ENCODE measurements around the gene ZNF800.
A peak's percentile ranks its signal among the peaks of the same experiment; 100 is the strongest.

Gene ZNF800

DNA sequence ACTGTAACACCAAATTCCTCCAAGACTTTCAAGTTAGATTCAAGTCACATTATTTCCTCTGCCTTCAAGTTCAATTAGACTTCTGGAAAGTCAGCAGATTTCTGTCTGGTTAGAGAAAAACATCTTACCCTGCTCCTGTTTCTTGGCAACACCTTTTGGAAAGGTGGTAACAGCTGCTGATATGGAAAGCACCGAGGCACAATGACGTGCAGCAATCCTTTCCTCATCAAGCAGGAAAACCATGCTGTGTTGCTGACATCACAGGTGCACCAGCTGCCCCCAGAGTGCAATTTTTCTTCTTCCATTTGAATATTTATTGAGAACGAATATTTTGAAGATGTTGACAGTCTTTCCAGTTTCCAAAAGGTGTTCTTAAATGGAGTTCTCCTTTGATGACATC lies 41.9 kb downstream of the ZNF800 start:
- H3K36me3 ChIP-seq (ENCODE audit: control insufficient read depth, insufficient read depth, low read length): no peaks in the 10 kb centered on the region
- H3K4me3 ChIP-seq (ENCODE audit: insufficient read depth, low read depth, low read length): no peak overlapping the region
- no peaks in the 10 kb centered on the region for H3K4me1 ChIP-seq (ENCODE audit: control insufficient read depth, insufficient read depth, low read length)
- H3K27me3 ChIP-seq (ENCODE audit: control insufficient read depth, insufficient read depth, low read length, poor library complexity, severe bottlenecking): peaks cover 51% of the 10 kb centered on the region
- WGBS, 2 experiments: 78 to 83% methylated on average over 3 of the region's 3 CpGs
- H3K9me3 ChIP-seq (ENCODE audit: control insufficient read depth, low read length): no peaks in the 10 kb centered on the region
- H3K27ac ChIP-seq (ENCODE audit: insufficient read depth, low read depth, low read length, poor library complexity, severe bottlenecking): no peak overlapping the region

DNA sequence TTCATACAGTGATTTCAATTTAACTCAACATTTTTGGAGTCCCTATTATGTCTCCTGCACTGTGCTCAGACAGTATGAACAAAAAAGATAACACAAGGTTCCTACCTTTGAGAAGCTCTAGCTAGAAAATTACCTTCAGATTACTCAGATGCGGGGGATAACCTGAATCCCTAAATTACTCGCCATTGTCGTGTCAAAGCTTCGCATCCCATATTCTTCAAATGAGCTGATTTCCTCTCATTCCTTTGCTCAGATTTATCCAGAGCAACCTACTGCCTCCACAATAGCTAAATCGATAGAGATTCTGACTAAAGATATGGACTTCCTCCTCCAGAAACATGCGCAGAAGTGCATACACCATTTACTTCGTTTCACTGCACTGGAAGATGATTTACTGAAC lies 42.6 kb downstream of the ZNF800 start:
- H3K9me3 ChIP-seq (ENCODE audit: control insufficient read depth, low read length): no peaks in the 10 kb centered on the region
- H3K4me1 ChIP-seq (ENCODE audit: control insufficient read depth, insufficient read depth, low read length): no peaks in the 10 kb centered on the region
- H3K4me3 ChIP-seq (ENCODE audit: insufficient read depth, low read depth, low read length): no peak overlapping the region
- peaks cover 51% of the 10 kb centered on the region for H3K27me3 ChIP-seq (ENCODE audit: control insufficient read depth, insufficient read depth, low read length, poor library complexity, severe bottlenecking)
- WGBS, 2 experiments: 93 to 94% methylated on average over 7 of the region's 7 CpGs
- no peak overlapping the region for H3K27ac ChIP-seq (ENCODE audit: insufficient read depth, low read depth, low read length, poor library complexity, severe bottlenecking)
- H3K36me3 ChIP-seq (ENCODE audit: control insufficient read depth, insufficient read depth, low read length): no peaks in the 10 kb centered on the region

DNA sequence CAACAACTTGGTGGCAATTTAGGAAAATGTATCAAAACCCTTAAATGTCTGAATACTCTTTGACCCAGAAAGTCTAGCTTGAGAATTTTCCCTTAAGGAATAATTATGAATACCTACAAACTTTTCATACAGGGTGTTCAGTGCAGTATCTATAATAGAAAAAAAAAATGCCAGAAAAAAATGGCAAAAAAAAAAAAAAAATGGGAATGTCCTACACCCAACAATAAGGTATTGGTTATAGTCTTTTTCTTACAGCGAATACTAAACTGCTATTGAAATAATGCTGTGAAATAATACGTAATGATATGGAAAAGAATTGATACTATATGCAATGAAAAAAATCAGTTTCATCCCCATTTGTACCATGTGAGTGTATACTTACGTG lies 44.3 kb downstream of the ZNF800 start:
- H3K4me3 ChIP-seq (ENCODE audit: insufficient read depth, low read depth, low read length): peak overlapping the region; percentile 10
- no peak overlapping the region for H3K27ac ChIP-seq (ENCODE audit: insufficient read depth, low read depth, low read length, poor library complexity, severe bottlenecking)
- H3K9me3 ChIP-seq (ENCODE audit: control insufficient read depth, low read length): no peaks in the 10 kb centered on the region
- H3K27me3 ChIP-seq (ENCODE audit: control insufficient read depth, insufficient read depth, low read length, poor library complexity, severe bottlenecking): peaks cover 51% of the 10 kb centered on the region
- WGBS, 2 experiments: 95 to 100% methylated on average over 1 to 3 of the region's 3 CpGs
- H3K4me1 ChIP-seq (ENCODE audit: control insufficient read depth, insufficient read depth, low read length): no peaks in the 10 kb centered on the region
- no peaks in the 10 kb centered on the region for H3K36me3 ChIP-seq (ENCODE audit: control insufficient read depth, insufficient read depth, low read length)

- Histone ChIP-seq H3K4me1 (ENCODE audit: control insufficient read depth, insufficient read depth, low read length) (no peaks in the 10 kb centered on the region), H3K27ac (ENCODE audit: insufficient read depth, low read depth, low read length, poor library complexity, severe bottlenecking) (no peak overlapping the region), H3K4me3 (ENCODE audit: insufficient read depth, low read depth, low read length) (peak overlapping the region; percentile 10), H3K27me3 (ENCODE audit: control insufficient read depth, insufficient read depth, low read length, poor library complexity, severe bottlenecking) (peaks cover 51% of the 10 kb centered on the region), H3K9me3 (ENCODE audit: control insufficient read depth, low read length) (no peaks in the 10 kb centered on the region), H3K36me3 (ENCODE audit: control insufficient read depth, insufficient read depth, low read length) (no peaks in the 10 kb centered on the region)
- 5% methylated on average over 79 of the region's 79 CpGs for WGBS, 2 experiments
These were observed 44.8 kb downstream of the ZNF800 start for GRCh38 chr7:127347567-127348246.

DNA sequence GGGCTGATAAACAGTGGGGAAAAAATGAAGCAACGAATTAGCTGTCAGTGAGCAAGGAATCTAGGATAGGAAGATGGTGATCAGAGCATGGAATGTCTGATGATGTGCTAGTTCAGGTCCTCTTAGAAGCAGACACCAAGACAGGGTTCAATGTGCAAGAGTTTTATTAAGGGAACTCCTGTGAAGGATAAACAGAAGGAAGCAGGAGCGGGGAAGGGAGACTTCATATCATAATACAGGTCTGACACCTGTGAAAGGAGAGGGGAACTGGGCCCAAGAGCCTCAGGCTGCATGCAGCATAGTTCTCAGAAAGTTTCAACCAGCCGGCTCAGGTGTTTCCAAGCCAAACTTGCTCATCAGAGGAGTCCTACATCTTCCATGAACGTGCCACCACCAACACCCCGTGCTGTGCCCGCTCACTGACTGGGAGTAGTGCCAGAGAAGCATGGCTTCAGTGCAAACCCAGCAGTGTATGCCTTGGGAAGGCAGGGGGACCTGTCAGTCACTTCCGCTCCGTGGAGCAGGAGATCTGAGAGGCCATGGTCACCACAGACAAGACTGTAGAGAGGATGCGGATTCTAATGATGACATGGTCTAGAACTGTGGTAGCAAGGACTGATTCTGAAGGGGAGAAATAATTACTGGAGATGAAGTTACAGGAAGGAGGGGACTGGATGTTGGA lies 45.8 kb downstream of the ZNF800 start:
- no peaks in the 10 kb centered on the region for H3K9me3 ChIP-seq (ENCODE audit: control insufficient read depth, low read length)
- WGBS, 2 experiments: 88 to 90% methylated on average over 9 of the region's 9 CpGs
- no peaks in the 10 kb centered on the region for H3K36me3 ChIP-seq (ENCODE audit: control insufficient read depth, insufficient read depth, low read length)
- no peak overlapping the region for H3K4me3 ChIP-seq (ENCODE audit: insufficient read depth, low read depth, low read length)
- peaks cover 51% of the 10 kb centered on the region for H3K27me3 ChIP-seq (ENCODE audit: control insufficient read depth, insufficient read depth, low read length, poor library complexity, severe bottlenecking)
- H3K4me1 ChIP-seq (ENCODE audit: control insufficient read depth, insufficient read depth, low read length): no peaks in the 10 kb centered on the region
- no peak overlapping the region for H3K27ac ChIP-seq (ENCODE audit: insufficient read depth, low read depth, low read length, poor library complexity, severe bottlenecking)

- Histone ChIP-seq H3K27me3 (ENCODE audit: control insufficient read depth, insufficient read depth, low read length, poor library complexity, severe bottlenecking) (peaks cover 20% of the 10 kb centered on the region), H3K36me3 (ENCODE audit: control insufficient read depth, insufficient read depth, low read length) (no peaks in the 10 kb centered on the region), H3K4me3 (ENCODE audit: insufficient read depth, low read depth, low read length) (no peak overlapping the region), H3K9me3 (ENCODE audit: control insufficient read depth, low read length) (no peaks in the 10 kb centered on the region), H3K4me1 (ENCODE audit: control insufficient read depth, insufficient read depth, low read length) (no peaks in the 10 kb centered on the region), H3K27ac (ENCODE audit: insufficient read depth, low read depth, low read length, poor library complexity, severe bottlenecking) (no peak overlapping the region)
- 87 to 90% methylated on average over 1 of the region's 1 CpG for WGBS, 2 experiments
These were observed 49.9 kb downstream of the ZNF800 start for GRCh38 chr7:127342596-127342995.

GRCh38 chr7:127338122-127338521 lies 54.4 kb downstream of the ZNF800 start:
- Histone ChIP-seq H3K4me1 (ENCODE audit: control insufficient read depth, insufficient read depth, low read length) (no peaks in the 10 kb centered on the region), H3K36me3 (ENCODE audit: control insufficient read depth, insufficient read depth, low read length) (no peaks in the 10 kb centered on the region), H3K27me3 (ENCODE audit: control insufficient read depth, insufficient read depth, low read length, poor library complexity, severe bottlenecking) (no peaks in the 10 kb centered on the region), H3K27ac (ENCODE audit: insufficient read depth, low read depth, low read length, poor library complexity, severe bottlenecking) (no peak overlapping the region), H3K4me3 (ENCODE audit: insufficient read depth, low read depth, low read length) (no peak overlapping the region), H3K9me3 (ENCODE audit: control insufficient read depth, low read length) (no peaks in the 10 kb centered on the region)
- 91 to 100% methylated on average over 1 of the region's 1 CpG for WGBS, 2 experiments

- no peaks in the 10 kb centered on the region for H3K27me3 ChIP-seq (ENCODE audit: control insufficient read depth, insufficient read depth, low read length, poor library complexity, severe bottlenecking)
These were observed 54.9 kb downstream of the ZNF800 start for GRCh38 chr7:127337581-127337980.

DNA sequence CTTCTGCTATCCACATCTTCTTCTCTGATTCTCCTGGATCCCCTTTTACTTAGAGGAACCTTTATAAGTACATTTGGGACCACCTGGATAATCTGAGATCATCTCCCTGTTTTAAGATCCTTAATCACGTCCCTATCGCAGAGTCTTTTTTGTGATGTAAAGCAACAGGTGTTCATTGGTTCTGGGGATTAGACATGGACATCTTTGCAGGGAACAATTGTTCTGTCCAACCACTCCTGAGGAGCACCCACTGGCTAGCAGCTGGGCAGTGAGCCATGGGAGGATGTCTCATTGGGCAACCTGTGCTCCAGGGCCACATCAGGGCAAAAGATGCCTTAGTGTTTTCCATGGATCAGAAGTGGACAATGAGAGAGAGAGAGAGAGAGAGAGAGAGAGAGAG lies 56.0 kb downstream of the ZNF800 start:
- H3K27ac ChIP-seq (ENCODE audit: insufficient read depth, low read depth, low read length, poor library complexity, severe bottlenecking): no peak overlapping the region
- H3K36me3 ChIP-seq (ENCODE audit: control insufficient read depth, insufficient read depth, low read length): no peaks in the 10 kb centered on the region
- WGBS, 2 experiments: 94 to 100% methylated on average over 2 of the region's 2 CpGs
- H3K9me3 ChIP-seq (ENCODE audit: control insufficient read depth, low read length): no peaks in the 10 kb centered on the region
- H3K4me1 ChIP-seq (ENCODE audit: control insufficient read depth, insufficient read depth, low read length): no peaks in the 10 kb centered on the region
- no peak overlapping the region for H3K4me3 ChIP-seq (ENCODE audit: insufficient read depth, low read depth, low read length)
- no peaks in the 10 kb centered on the region for H3K27me3 ChIP-seq (ENCODE audit: control insufficient read depth, insufficient read depth, low read length, poor library complexity, severe bottlenecking)

More at GRCh38 chr7:127337581-127337980, 54.9 kb downstream of the ZNF800 start:
- Histone ChIP-seq H3K9me3 (ENCODE audit: control insufficient read depth, low read length) (no peaks in the 10 kb centered on the region), H3K27ac (ENCODE audit: insufficient read depth, low read depth, low read length, poor library complexity, severe bottlenecking) (no peak overlapping the region), H3K4me1 (ENCODE audit: control insufficient read depth, insufficient read depth, low read length) (no peaks in the 10 kb centered on the region), H3K4me3 (ENCODE audit: insufficient read depth, low read depth, low read length) (no peak overlapping the region), H3K36me3 (ENCODE audit: control insufficient read depth, insufficient read depth, low read length) (no peaks in the 10 kb centered on the region)
- 85 to 100% methylated on average over 2 to 5 of the region's 5 CpGs for WGBS, 2 experiments

DNA sequence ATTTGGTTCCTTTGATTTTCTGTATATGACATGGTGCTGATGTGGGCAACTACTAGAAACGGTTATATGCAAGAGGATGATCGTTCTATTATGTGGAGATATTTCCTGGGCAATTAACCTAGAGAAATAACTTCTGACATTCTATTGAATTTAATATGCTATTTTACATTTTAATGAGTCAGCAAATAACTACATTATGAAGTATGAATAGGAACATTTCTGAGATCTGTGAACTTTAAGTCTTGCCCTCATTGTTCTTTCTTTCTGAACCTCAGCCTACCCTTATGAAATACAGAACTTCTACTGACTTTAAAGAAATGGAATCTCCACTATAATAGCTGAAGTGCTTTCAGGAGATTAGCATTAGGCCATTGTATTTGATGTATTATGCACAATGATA lies 59.6 kb downstream of the ZNF800 start:
- H3K36me3 ChIP-seq (ENCODE audit: control insufficient read depth, insufficient read depth, low read length): no peaks in the 10 kb centered on the region
- H3K4me3 ChIP-seq (ENCODE audit: insufficient read depth, low read depth, low read length): no peak overlapping the region
- WGBS, 2 experiments: no CpG with 5 or more reads among the region's 2 CpGs
- H3K4me1 ChIP-seq (ENCODE audit: control insufficient read depth, insufficient read depth, low read length): no peaks in the 10 kb centered on the region
- no peaks in the 10 kb centered on the region for H3K27me3 ChIP-seq (ENCODE audit: control insufficient read depth, insufficient read depth, low read length, poor library complexity, severe bottlenecking)
- no peaks in the 10 kb centered on the region for H3K9me3 ChIP-seq (ENCODE audit: control insufficient read depth, low read length)
- no peak overlapping the region for H3K27ac ChIP-seq (ENCODE audit: insufficient read depth, low read depth, low read length, poor library complexity, severe bottlenecking)
